Testis (tissue), 3 donors: ENCODE data around the gene DYNC1LI1. TPM values are rescaled to one million over a fixed set of nuclear protein-coding genes. Genes with fewer than 3 reads are reported as not detected.
A peak's percentile ranks its signal among the peaks of the same experiment; 100 is the strongest.

Experiments
- DNase-seq: peaks from one replicate; pipeline ENCODE4 v3.0.0-alpha.2; 2019
- H3K27ac ChIP-seq, 2 donors: fragments of 200-600 bp; sonication (generic); one replicate each; pipeline ENCODE4 v1.5.1; 2019
- H3K27me3 ChIP-seq: fragments of 200-600 bp; sonication (generic); one replicate; pipeline ENCODE4 v1.5.1; 2019
- H3K36me3 ChIP-seq: fragments of 200-600 bp; sonication (generic); one replicate; pipeline ENCODE4 v1.5.1; 2017; ENCODE audit warnings: low read depth; ENCODE audit errors: missing control alignments
- H3K4me1 ChIP-seq: fragments of 200-600 bp; sonication (generic); one replicate; pipeline ENCODE4 v1.5.1; 2019
- H3K4me3 ChIP-seq, 2 donors: fragments of 200-600 bp; sonication (generic); one replicate each; pipeline ENCODE4 v1.5.1; 2017 to 2019
- H3K9me3 ChIP-seq: fragments of 200-600 bp; sonication (generic); one replicate; pipeline ENCODE4 v1.5.1; 2017
- POLR2A ChIP-seq: fragments of 450-650 bp; IDR thresholded peaks from one replicate; pipeline ENCODE4 v1.6.1; 2017; ENCODE audit warnings: antibody characterized with exemption, mild to moderate bottlenecking, moderate library complexity
- WGBS, 2 donors: methylation state at CpG; one replicate each; pipeline ENCODE4 v1.1.5; 2018; 5-methylcytosine and 5-hydroxymethylcytosine counted together
- intact Hi-C: fragments of 100-400 bp; cut with DNase I; formaldehyde crosslinking; loops from one replicate; pipeline ENCODE4 v1.15.1; 2023; ENCODE audit warnings: low total_unique reads
- polyA plus RNA-seq: library from polyadenylated mRNA; stranded (reverse); fragments of 350-450 nt; fragmentation: Illumina TruSeq; extraction: RNeasy Lipid Tissue Mini Kit (QIAGEN cat#74804); gene quantifications from one replicate; pipeline ENCODE4 v1.2.3, GENCODE V29; 2014; ENCODE audit warnings: low read depth, low replicate concordance; ENCODE audit not compliant: insufficient read depth
- total RNA-seq, 2 donors: library from RNA; depleted of rRNA; stranded (reverse); fragments of >200 nt; gene quantifications; one replicate each; pipeline ENCODE4 v1.2.3, GENCODE V29; 2016
- TF ChIP-seq, protein P1 (sequence below), 3 experiments: fragments of 450-650 bp in 2 of 3; fragments of 200-600 bp in 1 of 3; sonication (generic) in 1 of 3; IDR thresholded peaks; one replicate each; pipeline ENCODE4 v1.5.1; 2016 to 2019; ENCODE audit warnings: antibody characterized with exemption in 3 of 3, mild to moderate bottlenecking in 2 of 3, moderate library complexity in 1 of 3

The DYNC1LI1 gene
- total and polyA plus RNA-seq, 3 donors from 2014 or later: 53.9 to 85.7 (median 61.3) TPM

DNA sequence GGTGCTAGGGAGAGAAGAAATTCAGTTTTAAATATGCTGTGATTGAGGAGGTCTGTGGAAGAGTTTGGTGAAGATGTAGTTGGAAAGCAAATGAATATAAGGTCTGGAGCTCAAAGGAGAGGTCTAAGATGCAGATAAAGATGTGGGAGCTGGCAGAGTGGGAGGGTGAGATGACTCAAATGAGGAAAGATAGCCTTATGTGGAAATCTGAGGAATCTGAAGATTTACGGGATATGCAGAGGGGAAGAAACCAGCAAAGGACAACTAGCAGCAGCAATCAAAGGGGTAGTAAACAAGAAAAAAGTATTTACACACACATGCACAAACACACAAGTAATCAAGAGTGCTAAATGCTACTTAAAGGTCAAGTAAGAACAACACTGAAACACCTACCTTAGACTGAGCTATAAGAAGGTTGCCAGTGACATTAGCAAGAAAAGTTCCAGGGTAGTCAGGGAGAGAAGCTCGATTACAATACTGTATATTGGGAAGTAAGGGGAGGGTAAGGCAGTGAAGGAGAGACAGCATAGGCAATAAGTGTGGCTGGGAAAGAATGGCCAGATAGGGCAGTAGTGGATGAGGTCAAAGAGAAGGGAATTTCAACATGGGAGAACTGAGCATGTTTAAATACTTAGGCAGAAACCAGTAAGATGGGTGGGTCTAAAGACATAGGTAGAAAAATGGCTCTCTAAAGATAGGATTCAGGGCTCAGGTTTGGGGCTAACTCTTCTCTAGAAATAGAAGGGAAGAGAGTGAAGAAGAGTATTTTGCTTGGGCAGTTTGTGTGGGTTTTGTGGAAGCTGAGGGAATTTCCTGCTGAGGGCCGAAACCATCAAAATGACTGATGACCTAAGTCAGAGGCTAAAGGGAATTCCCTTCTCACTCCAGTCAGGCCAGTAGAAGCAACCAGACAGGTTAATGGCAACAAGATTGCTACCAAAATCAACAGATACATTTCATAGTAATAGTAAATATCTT is 76.9 kb downstream of the DYNC1LI1 start:
- Histone ChIP-seq H3K9me3 (no peaks in the 10 kb centered on the region), H3K27ac (peak overlapping the region in 1 of 2 donors; percentile 13), H3K36me3 (no peaks in the 10 kb centered on the region), H3K27me3 (no peaks in the 10 kb centered on the region), H3K4me3 (no peak overlapping the region), H3K4me1 (peaks cover 9% of the 10 kb centered on the region)
- intact Hi-C loops: no loop called here
- TF ChIP-seq POLR2A: no peak
- TF ChIP-seq, protein P1, sequence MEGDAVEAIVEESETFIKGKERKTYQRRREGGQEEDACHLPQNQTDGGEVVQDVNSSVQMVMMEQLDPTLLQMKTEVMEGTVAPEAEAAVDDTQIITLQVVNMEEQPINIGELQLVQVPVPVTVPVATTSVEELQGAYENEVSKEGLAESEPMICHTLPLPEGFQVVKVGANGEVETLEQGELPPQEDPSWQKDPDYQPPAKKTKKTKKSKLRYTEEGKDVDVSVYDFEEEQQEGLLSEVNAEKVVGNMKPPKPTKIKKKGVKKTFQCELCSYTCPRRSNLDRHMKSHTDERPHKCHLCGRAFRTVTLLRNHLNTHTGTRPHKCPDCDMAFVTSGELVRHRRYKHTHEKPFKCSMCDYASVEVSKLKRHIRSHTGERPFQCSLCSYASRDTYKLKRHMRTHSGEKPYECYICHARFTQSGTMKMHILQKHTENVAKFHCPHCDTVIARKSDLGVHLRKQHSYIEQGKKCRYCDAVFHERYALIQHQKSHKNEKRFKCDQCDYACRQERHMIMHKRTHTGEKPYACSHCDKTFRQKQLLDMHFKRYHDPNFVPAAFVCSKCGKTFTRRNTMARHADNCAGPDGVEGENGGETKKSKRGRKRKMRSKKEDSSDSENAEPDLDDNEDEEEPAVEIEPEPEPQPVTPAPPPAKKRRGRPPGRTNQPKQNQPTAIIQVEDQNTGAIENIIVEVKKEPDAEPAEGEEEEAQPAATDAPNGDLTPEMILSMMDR (IDR thresholded peaks at IDR 0.05): no peak
- no peak for DNase-seq
- 64 to 68% methylated on average over 3 of the region's 3 CpGs for WGBS, 2 donors

DNA sequence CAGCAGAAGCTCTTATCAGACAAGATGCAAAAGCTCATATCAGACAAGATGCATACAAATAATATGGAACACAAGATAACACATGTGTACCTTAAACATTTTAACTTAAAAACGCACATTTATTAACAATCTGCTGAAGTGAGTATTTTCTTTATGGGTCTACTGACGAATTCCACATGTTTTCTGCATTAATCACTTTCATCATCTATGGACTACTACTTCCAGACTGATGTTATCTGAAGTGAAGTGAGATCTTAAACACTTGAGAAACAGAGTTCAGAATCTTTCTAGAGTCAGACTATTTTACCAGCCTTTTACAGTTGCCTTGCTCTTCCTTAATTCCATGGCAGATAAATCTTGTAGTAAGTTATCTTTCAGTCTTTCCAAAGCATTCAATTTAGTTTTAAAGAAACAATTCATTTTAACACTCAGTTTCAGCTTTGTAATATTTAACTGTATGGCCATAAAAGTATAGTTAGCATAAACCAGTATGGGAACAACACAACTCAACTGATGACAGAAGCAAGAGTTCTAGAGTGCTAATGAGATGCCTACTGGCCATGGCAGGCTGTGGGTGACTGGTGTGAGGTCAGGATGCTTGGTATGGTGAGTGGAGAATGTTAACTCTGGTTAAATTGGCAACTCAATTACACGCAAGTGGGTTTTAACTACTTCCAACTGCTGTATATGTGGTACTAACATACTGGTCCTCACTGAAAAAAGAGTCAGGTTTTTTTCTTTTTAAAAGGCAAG is 77.8 kb downstream of the DYNC1LI1 start:
- peaks cover 9% of the 10 kb centered on the region for H3K4me1 ChIP-seq
- intact Hi-C loops: no loop called here
- TF ChIP-seq, protein P1 (IDR thresholded peaks at IDR 0.05): no peak
- no peak for TF ChIP-seq POLR2A
- DNase-seq: no peak
- H3K27me3 ChIP-seq: no peaks in the 10 kb centered on the region
- WGBS, 2 donors: 54 to 81% methylated on average over 3 of the region's 3 CpGs
- no peak overlapping the region for H3K4me3 ChIP-seq
- no peaks in the 10 kb centered on the region for H3K36me3 ChIP-seq
- H3K27ac ChIP-seq: no peak overlapping the region
- H3K9me3 ChIP-seq: no peaks in the 10 kb centered on the region

DNA sequence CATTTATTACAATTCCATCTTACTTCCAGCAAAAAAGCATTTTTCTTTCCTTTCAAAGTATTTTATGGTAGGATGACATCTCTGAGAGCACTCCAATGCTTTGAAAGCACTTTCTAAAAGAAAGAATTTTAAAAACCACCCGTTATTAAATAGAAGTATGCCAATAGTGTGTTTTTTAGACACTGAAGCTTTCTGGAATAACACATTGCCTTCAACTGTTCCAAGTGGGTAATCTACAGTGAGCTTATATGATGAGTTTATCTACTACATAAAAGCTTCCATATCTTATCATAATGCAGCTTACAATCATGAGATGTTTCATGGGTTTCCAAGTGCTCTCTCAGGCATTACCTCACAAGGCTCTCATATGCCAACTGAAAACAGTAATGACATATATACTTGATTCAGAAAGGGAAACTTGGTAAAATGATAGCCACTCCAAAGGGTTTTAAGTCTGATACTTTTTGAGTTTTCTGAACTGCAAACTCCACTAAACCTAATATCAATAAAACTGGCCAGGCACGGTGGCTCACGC is 82.1 kb downstream of the DYNC1LI1 start:
- no peak for DNase-seq
- Histone ChIP-seq H3K27me3 (no peaks in the 10 kb centered on the region), H3K9me3 (no peaks in the 10 kb centered on the region), H3K4me1 (peaks cover 3% of the 10 kb centered on the region), H3K36me3 (no peaks in the 10 kb centered on the region), H3K4me3 (no peak overlapping the region), H3K27ac (no peak overlapping the region)
- intact Hi-C loops: no loop called here
- TF ChIP-seq, protein P1 (IDR thresholded peaks at IDR 0.05): no peak
- TF ChIP-seq POLR2A: no peak
- WGBS, 2 donors: 83 to 88% methylated on average over 3 of the region's 3 CpGs

DNA sequence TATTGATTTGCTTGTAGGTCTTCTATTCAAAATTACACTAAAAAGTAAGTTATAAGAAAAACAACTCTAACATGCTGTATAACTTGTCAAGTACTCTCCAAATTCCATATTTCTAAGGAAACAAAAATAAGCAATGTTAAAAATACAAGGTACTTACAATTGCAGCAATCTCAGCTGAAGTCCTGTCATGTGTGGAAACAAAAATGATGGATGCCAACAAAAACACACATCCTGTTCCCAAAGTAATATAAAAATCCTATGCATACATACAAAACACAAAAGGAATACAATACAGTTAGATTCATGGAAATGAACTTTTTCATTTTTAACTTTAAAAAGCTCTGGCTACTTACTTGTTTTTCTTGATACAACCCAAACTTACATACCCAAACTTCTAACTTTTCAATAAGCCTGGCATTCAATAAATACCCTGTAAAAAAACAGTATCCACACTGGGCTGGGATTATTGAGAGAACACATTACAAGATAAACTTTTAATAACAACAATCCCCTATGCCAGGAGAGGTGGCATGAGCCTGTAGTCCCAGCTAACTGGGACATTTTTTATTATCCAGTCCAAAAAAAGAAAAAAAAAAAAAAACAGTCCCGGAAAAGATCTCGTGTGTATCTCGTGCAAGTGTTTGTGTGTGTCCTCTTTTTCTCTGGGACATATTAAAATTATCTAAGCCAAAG is 82.7 kb downstream of the DYNC1LI1 start:
- 61 to 69% methylated on average over 3 of the region's 3 CpGs for WGBS, 2 donors
- no peaks in the 10 kb centered on the region for H3K36me3 ChIP-seq
- no peaks in the 10 kb centered on the region for H3K4me1 ChIP-seq
- no peak overlapping the region for H3K27ac ChIP-seq
- no peak for DNase-seq
- TF ChIP-seq, protein P1 (IDR thresholded peaks at IDR 0.05): no peak
- no peak for TF ChIP-seq POLR2A
- no peaks in the 10 kb centered on the region for H3K27me3 ChIP-seq
- H3K9me3 ChIP-seq: no peaks in the 10 kb centered on the region
- intact Hi-C loops: no loop called here
- H3K4me3 ChIP-seq: no peak overlapping the region
